Stimulated activated CD8-positive, alpha-beta memory T cell treated with anti-CD3 and anti-CD28 coated beads, Interleukin-7, amount 100 ng/mL, for 4 hours (primary cell): ENCODE measurements around the gene MALSU1.

ENCODE experiments used
- DNase-seq, 2 donors: peaks; one replicate each; pipeline ENCODE4 v3.0.0-alpha.2; 2020; ENCODE audit warnings: low read depth in 2 of 2

Gene MALSU1

DNA sequence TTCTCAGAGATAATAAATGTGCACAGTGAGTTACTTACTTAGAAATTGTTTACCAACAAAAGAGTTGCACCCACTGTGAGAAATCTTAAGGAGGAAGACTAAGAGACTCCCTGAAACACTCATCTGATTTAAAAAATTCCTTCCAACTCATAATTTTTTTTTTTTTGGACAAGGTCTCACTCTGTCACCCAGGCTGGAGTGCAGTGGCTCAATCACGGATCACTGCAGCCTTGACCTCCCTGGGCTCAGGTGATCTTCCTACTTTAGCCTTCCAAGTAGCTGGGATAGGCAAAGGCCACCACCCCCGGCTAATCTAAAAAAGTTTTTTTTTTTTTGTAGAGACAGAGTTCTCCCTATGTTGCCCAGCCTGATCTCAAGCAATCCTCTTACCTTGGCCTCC is 36.0 kb downstream of the MALSU1 start:
- no peak for DNase-seq

DNA sequence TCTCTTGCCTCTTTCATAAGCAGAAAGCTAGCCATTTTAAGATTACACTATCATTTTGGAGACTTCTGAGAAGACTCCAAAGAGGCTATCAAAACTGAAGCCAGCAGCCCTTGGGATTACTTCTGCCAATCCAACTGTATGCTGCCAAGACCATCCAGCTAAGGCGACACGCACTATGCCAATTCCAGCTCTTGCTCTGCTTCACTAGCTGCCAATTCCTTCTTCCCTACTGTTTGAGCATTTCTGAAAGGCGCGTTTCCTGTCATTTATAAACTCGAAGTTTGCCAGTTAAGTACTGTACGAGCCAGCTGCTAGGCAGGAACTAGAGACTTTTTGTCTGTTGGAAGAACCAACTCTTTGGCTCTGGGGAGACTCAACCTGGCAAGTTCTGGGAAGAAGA is 36.5 kb downstream of the MALSU1 start:
- DNase-seq, result no peak

DNA sequence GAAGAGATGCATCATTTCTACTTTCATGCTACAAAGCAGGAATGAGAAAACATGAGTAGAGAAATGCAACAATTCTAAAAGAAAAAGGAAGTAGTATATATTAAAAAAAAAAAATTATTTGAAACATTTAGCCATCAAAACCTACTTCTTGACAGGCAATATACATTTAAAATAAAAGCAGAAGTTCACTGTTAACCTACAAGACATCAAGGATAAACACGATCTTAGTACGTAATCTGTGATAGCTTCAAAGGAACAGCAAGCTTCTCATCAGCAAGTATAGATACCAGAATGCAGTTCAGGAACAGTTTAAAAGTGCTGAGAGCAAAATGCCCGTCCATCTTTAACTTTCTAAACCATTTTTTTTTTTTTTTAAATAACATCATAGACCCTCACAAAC is 36.9 kb downstream of the MALSU1 start:
- no peak for DNase-seq

DNA sequence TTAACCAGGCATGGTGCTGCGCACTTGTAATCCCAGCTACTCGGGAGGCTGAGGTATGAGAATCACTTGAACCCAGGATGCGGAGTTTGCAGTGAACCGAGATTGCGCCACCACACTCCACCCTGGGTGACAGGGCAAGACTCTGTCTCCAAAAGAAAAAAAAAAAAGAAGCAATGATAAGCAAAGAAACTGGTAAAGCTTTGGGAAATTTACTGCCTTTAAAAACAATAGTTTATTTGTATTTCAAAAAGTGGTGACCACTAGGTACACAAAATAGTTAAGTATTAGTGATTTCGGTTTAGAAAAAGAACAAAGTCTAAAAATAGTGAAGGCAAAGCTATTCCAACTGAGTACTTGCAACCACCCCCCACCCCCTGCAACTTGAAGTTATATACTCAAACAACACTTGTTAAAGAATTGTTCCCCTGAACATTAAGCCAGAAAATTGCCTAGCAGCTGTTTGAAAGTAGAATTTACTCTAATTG is 37.7 kb downstream of the MALSU1 start:
- no peak for DNase-seq

DNA sequence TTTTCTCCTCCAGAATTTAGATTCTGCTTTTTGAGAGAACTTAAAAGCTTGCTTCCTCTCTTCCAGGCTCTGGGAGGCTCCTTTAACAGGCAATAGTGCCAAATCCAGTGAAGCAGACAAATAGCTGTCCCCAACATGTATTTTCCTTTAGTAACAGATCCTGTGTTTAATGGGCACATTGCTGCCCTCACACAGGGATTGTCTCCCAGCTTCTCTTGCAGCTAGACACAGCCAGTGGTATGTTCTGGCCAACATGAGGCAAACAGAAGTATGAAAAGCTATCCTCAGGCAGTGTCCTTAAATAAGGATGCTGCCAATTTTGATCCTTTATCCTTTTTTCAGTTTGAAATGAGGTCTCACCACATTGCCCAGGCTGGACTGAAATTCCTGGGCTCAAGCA is 38.2 kb downstream of the MALSU1 start:
- DNase-seq, result no peak

DNA sequence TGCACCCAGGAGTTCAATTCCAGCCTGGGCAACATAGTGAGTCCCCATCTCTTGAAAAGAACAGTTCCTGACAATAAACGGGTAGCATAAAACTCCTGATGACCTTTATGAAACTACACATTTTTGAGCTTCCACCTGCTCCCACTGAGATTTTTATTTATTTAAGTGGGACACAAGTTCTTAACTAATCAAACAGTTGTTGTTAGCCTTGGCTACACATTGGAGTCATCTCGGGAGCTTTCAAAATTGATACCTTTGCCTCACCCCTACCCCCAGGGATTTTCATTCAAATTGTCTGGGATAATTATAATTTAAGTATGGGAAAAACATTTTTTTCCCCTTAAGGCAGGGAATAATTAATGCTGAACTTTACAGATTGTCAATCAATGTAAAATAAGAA is 39.3 kb downstream of the MALSU1 start:
- no peak for DNase-seq

DNA sequence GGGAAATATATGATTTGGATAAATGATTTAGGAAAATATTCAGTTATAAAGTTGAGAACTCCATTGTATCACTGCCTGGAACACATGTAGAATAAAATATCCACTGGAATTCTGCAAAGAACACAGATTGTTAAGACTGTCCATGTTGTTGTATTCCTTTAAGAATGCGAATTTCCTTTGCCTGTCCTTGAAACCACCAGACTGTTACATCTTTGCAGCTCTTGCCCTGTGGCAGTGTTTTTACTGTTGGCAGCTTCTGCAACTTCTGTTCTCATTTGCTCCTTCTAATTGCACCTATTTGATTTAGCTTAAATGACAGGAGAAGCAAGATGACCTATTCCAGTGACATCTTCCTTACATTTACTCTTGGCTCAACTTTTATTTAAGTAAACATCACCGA is 39.7 kb downstream of the MALSU1 start:
- DNase-seq, result no peak

DNA sequence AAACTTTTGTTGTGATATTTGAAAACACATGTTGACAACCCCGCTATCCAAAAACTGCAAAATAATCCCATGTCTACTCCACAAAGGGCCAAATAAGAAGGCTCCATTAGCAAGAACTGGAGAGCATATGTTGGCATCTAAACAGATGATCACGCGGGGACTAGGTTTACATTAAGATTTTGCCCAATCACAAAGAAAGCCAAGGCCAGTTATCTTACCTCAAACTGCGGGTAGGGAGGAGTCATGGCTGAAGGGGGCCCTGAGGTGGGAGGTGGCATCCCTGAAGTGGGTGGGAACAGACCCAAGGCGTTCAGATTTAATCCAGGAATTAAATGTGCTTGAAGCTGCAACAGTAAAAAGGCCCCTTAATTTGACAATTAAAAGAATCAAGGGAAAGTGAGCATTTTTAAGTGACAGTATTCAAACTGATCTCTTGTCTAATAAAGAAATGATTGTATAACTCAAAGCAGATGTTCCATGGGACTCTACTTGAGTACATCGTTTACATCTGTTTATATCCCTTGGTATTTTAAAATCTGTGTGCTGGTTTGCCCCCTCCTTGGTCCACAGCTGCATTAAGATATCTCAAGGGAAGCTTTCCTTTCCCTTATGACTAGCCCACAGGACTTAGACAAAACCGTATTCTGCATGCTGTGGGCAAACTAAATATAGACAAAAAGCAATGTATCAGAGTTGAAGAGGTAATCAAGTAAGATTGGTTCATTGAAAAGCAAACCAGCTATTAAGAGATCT is 42.9 kb downstream of the MALSU1 start:
- DNase-seq, result no peak

DNA sequence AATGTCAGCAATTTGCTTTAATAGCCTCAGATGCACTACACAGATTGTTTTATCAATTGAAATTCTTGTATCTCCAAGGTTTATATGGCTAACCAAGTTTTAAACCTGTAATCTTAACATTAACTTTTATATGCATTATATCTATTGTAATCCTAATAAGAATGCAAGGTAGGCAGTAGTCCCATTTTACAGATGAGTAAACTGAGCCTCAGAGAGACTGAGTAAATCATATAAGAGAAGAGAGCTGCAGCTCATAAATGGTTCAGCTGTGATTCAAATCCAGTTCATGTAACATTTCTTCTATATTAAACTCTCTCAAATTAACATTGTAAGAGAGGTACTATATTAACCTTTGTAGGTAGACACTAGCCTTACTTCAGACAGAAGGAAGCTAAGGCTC is 44.0 kb downstream of the MALSU1 start:
- DNase-seq, result no peak

DNA sequence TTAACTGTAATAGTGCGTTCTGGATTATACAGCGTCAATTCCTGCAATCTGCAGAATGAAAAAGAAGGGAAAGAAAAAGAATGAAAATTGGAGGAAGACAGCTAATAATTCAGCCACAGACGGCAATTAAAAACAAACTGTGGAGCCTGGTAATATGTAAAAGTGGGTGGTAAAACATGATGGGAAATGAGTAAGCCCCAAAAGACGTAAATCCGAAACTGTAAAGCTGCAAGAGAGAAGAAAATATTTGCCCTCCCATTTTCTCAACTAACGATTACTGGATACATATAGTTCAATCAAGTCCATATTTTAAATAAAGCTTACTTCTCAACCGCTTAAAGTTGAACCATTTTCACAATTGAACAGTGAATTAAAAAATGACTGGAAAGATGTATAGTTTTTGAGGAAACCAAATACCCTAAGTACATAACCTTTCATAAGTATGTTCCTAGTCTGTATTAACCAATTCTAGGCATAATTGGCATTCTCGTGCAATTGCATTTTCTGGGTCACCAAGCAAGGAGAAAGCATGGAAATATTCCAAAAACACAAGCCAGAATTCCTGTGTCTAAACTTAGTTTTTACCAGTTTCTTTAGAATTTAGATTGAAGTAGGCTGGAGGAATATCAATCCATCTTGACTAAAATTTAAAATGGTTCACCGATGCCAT is 44.8 kb downstream of the MALSU1 start:
- DNase-seq, result no peak

DNA sequence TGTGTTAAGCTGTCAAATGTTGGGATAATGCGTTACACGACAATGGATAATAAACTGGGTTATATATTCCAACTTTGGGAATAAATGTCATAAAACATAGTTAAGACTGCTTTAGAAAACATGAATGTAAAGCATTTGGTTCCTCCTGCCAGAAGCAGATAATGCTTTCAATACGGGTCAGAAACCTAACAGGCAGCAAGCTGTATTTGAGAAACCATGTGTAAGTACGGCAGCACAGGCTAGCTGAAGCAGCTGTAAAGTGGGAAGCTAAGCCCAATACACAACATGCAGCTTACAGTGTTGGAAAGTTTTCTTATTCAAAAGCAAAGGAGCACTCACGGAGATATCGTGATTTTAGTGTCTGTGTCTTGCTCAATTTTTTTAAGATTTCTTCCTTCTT is 46.5 kb downstream of the MALSU1 start:
- no peak for DNase-seq

DNA sequence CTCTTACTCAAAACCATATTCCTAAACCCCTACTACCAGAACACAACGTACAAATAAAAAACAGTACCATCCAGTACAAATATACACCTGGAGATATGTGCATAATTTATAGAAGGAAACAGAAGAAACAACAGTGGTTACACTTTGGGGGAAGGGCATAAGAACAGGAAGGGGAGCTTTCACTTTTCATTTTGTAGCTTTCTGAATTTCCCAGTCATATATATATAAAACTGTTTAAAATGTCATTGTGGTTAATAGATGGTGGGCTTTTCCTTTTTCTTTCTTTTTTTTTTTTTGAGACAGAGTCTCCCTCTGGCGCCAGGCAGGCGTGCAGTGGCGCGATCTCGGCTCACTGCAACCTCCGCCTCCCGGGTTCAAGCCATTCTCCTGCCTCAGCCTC is 47.2 kb downstream of the MALSU1 start:
- DNase-seq, result no peak

DNA sequence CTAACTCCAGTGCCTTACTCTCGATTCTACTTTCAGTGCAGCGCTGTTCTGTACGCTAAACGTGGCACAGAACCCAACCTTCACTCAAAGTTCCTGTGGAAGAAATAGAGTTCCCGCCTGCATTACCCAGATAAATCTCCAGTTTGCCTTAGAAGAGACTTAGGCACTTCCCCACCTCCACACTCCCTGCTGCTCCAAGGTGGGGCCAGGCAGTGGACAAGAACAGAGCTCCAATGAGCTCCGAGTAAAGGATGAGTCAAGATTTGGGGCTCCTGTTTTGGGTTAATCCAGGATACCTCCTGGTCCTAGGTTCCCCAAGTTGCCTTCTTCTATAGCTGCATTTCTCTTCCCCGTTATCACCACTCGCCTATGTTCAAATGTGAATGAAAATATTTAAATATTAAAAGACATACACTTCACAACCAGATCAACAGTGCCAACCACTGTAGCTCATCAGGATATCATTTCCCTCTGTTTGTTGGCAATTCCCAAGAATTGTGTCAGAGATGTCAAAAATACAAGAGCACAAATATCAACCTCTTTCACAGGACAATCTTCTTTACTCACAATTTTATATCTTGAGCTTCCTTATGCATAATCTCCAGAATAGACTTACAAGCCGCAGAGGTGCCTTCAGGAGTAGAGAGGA is 48.0 kb downstream of the MALSU1 start:
- no peak for DNase-seq

DNA sequence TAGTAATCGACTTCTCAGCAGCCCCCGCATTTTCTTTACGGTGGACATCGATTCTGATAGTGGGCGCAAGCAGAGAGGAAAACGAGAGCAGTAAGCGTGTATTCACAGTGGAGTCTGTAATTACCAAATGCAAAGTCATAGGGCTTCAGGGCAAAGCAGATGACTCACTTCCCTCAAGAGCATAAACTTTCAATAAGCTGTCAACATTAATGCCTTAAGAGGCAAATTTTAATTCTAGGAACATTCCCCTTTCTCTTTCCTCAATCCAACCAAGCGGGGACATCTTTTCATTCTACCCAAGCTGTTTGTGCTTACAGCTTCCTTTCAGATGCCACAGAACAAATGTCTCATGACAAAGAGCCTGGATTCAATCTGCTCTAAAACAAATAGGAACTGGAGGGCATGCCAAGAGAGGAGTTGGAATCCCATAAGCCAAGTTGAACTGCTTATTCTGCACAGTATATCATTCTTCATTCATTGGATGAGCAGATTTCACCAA is 48.6 kb downstream of the MALSU1 start:
- no peak for DNase-seq

DNA sequence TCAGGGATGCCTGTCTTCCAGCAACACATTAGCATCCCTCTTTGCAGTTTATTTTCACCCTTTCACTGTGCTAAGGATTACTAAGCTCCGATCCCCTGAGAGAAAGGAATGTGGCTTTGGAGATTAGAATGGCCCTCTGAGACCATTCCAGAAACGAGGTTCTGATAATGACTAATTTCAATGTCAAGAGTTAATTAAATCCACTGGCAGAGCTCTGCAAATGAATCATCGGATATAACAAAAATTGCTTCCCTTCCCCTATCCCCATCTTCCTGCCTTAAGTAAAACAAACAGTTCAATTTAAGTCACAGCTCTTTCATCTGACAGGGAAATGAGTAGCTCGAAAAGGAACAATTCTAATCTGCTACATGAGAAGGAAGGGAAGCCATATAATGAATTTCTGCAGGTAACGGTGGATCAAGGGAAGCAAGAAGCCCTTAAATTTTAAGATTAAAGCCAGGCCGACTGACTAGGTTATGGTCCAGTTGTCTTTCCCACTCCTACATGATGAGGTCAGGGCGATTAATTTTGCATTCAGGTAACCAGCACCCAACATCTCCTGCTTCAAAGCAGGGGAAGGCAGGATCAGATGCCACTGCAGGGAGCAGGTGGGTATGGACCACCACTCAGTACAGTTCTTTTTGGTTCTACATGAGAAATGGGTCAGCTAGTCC is 50.5 kb downstream of the MALSU1 start:
- DNase-seq, result no peak

DNA sequence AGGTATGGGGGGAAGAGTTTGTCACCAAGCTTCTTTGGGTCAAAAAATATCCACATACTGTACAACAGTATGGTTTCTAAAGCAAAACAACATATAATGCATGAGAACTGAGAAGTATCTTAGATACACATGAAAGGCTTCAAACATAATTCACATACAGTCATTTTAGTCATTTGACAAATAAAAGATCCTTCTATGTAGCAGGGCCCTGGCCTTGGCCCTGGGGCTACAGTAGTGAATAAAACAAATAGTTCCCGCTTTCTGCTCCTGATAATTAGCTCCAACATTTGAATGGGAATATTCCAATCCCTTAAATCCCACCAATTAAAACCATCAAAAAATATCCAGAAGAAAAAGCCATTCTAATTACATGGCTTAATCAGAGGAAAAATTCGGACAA is 51.3 kb downstream of the MALSU1 start:
- no peak for DNase-seq

DNA sequence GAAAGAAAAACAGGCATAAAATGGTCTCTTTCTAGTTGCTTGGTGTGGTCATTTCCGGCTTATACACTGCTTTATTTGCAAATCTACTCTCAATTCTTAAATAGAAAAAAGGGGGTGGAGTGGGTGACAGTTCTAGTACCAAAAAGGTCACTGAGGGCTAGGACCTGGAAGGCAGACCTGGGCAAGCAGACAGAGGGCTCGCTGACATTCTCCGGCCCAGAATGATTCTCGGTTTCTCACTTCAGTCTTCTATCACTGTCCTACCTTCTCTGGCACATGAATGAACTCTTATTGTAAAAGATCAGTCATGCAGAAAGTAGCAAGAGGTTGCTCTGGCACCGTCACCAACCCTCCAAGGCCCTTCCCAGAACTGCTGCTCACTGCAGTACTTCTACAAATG is 54.0 kb downstream of the MALSU1 start:
- DNase-seq, result no peak

DNA sequence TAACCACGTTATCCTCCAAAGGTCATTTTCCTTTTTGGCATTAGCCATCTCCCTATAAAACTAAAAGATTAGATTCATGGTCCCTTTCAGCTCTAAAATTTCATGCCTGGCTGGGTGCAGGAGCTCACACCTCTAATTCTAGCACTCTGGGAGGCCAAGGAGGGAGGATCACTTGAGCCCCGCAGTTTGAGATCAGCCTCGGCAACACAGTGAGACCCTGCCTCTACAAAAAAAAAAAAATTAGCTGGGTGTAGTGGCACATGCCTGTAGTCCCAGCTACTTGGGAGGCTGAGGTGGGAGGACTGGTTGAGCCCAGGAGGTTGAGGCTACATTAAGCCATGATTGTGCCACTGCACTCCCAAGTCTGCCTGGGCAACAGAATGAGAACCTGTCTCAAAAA is 57.0 kb downstream of the MALSU1 start:
- DNase-seq, result no peak

DNA sequence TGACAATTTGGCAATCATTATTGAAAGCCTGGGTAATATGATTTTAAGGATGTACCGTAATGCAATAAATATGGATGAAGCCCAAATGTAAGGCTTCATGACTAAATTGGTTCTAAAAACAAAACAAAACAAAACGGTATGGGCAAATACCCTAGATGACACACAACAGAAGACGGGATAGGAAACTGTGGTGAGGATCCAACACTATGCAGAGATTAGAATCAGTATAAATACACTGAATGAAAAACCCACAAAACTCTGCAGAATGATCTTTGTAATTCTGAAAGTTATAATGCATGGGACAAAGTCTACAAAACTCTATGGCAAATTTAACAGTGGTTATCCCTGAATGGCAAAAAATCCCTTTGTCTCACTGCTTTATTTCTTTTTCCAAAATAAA is 57.6 kb downstream of the MALSU1 start:
- no peak for DNase-seq

DNA sequence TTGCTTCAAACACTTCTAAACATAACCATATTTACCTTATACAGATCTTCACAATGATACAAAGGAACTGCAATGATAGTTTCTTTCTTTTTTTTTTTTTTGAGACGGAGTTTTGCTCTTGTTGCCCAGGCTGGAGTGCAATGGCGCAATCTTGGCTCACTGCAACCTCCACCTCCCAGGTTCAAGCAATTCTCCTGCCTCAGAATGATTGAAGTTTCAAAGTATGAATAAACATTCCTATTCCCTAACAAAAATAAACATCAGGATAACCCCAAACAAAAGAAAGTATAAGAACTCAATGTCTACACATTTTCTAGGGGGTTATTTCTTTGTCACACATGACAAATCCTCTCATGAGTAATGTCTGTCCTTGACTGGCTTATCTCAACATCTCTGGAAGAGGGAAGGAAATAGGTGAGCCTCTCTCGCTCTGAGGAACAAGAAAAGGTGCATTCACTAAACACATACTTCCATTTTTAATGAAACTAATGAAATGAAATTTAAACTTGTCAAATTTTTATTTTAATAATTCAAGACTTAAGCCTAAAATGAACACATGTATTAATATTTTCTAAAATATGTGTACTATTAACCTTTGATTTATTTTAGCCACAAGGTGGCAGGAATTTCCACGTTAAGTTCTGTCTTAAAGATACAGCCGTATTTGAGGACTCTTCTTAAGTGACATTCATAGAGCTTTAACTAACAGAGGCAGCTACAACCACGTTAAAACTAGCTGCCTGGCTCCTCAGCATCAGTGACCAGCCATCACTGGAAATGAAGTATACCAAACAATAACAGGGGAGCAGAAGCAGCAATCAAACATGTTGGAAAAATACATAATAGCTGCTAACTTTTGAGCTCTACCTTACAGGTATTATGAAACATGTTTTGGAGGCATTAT is 58.3 kb downstream of the MALSU1 start:
- DNase-seq, result no peak

DNA sequence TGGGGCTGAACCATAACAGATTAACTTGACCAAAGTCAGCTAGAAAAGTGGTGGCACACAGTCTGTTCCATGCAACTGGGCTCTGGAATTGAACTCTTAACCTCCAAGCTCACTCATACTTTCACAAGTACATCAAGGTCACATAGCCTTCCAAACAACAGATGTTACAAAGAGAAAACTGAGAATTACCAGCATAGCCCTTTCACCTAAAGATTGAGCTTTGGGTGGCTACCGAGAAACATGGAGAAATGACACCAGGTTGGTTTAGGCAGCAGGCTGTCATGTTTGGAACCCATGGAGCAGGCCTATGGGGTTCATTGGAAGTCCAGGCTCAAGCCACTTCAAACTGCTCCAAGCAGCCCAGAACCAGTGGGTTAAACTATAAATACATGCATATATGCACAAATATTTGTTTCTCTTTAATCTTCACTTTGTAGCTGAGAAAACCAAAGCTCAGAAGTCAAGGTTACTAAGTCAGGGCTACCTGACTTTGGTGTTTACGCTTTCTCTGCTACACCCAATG is 59.1 kb downstream of the MALSU1 start:
- DNase-seq, result no peak
